ENCODE measurements around the gene CLECL1.

- TF ChIP-seq POLR2A (IDR thresholded peaks at IDR 0.05; ENCODE audit: low read depth, low read length) (no peak), CTCF (IDR thresholded peaks at IDR 0.05; ENCODE audit: extremely low read depth in 1 of 2, insufficient read depth in 1 of 2, low read depth in 1 of 2, low read length in 2 of 2) (no peak), EZH2 (IDR thresholded peaks at IDR 0.05; ENCODE audit: borderline replicate concordance, low read depth, low read length, severe bottlenecking) (no peak), MAX (IDR thresholded peaks at IDR 0.05; ENCODE audit: insufficient read depth, insufficient read length) (no peak)
Observed at GRCh38 chr12:9731797-9732196, 1.1 kb downstream of the CLECL1 start.
